GM12878 (cell line): Measurements from ENCODE around the gene SYCP3.

ENCODE experiments used
- JUNB ChIP-seq: IDR thresholded peaks from 2 replicates; pipeline ENCODE4 v1.6.1; 2016; ENCODE audit warnings: antibody characterized with exemption, mild to moderate bottlenecking
- POLR2A ChIP-seq: IDR thresholded peaks from 2 replicates; pipeline ENCODE4 v1.6.1; 2011; ENCODE audit warnings: low read depth, mild to moderate bottlenecking, low read length
- RAD21 ChIP-seq: IDR thresholded peaks from 2 replicates; pipeline ENCODE4 v1.6.1; 2011; ENCODE audit warnings: mild to moderate bottlenecking, low read depth, low read length, moderate library complexity; ENCODE audit not compliant: insufficient read depth

- TF ChIP-seq JUNB (no peak), POLR2A (no peak), RAD21 (peak; percentile 87)
These were observed 20.3 kb upstream of the SYCP3 start for GRCh38 chr12:101759396-101760047.
